HG03442 (cell line): Measurements from ENCODE around the gene UVSSA.
A peak's percentile ranks its signal among the peaks of the same experiment; 100 is the strongest.

ENCODE experiments used
- ATAC-seq: cut with Tn5 transposase; IDR thresholded peaks from one replicate; pipeline ENCODE4 v1.9.1; 2021; ENCODE audit warnings: mild to moderate bottlenecking, moderate library complexity; ENCODE audit not compliant: unreplicated experiment

UVSSA gene

DNA sequence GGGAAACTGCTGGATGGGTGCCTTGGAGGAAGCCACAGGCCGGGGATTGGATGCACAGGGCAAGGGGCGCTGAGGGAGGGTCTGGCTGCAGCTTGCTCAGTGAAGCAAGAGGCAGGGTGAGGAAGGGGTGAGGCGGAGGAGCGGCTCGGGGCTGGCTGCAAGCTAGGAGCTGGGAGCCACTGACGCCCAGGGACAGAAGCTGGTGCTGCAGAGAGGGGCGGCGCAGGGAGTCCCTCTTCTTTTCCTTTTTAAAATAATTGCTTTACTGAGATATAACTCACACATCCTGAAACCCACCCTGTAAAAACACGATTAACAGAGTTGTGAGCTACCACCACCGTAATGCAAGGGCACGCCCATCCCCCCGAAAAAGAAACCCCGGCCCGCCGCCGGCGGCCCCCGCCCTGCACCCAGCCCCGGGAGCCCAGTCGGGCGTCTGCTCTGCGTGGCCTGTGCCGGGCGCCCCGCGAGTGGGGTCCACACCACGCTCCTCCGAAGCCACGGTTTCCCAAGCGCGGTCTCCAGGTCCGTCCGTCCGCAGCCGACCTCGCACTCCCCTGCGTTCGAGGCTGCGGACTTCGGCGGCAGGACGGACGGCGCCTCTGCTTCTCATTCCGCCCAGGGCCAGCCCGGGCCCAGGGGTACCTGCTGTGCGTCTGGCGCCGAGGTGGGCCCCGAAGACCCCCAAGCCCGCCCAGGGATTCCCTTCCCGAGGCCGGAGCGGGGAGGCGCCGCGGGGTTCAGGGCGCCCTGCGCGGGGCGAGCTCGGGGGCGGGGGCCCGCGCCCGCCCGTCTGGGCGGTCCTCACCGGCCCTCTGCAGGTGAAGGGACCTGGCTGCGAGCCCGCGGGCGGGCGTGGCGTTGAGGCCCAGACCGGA is 866 bp upstream of the UVSSA start:
- peak; percentile 22 for ATAC-seq

DNA sequence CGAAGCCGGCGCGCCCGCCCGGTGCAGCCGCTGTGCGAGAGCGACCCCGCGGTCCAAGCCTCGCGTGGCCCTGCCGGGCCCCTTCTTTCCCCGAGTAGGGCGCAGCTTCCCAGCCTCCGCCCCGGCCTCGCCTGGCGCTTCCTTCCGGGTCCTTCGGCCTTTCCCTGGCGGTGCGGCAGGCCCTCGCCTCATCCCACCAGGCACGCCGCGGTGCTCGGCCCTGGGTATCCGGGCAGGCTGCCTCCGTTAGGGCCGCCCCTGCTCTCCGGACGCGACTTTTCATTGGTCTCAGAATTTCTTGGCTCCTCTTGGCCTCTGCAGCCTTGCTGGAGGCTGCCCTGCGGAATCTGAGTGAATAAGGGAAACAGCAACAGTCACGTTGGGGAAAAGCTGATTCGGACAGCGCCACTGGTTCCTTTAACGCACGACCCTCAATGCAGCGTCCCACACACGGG is 429 bp downstream of the UVSSA start:
- ATAC-seq: peak; percentile 20

- no peak for ATAC-seq
Observed at GRCh38 chr4:1348014-1348513, 1.1 kb downstream of the UVSSA start.

DNA sequence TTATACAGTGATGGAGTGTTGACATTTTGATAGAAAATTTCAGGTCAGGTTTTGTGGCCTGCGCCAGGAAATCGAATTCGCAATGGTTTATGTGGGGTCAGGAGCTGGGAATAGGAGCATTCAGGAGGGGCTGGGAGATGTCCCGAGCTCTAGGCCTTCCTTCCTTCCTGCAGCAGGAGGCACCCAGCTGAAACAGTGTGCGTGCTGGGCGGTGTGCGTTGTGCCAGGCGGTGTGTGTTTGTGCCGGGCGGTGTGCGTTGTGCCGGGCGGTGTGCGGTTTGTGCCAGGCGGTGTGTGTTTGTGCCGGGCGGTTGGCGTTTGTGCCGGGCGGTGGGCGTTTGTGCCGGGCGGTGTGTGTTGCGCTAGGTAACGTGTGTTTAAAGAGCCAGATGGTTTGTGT is 1.7 kb downstream of the UVSSA start:
- no peak for ATAC-seq

DNA sequence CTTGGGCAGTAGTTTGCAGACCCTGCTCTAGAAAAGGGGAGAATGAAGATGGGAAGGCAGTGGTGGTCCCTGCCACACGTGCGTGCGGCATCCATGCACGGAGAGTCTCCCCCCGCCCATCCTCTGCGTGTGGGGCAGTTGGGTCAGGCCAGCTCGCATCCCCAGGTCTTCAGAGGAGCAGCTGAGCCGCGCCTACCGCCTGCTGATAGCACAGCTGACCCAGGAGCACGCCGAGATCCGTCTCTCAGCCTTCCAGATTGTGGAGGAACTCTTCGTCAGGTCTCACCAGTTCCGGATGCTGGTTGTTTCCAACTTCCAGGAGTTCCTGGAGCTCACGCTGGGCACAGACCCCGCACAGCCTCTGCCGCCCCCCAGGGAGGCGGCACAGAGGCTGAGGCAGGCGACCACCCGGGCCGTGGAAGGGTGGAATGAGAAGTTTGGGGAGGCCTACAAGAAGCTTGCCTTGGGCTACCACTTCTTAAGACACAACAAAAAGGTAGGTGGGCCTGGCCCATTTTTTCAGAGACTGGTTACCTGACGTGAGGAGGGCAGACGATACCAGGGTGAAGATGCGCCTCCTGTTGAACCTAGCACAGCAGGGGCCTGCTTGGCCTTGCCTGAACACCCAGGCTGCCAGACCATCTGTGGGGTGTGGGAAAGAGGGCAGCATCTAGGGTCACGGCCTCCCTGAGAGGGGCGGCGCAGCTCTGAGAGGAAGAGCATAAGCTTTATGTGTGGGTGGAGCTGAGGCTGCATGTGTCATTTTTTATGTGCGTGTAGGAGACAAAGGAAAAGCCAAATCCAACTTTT is 2.6 kb downstream of the UVSSA start:
- ATAC-seq: no peak

GRCh38 chr4:1350169-1350520 is 3.1 kb downstream of the UVSSA start:
- no peak for ATAC-seq

- no peak for ATAC-seq
Observed at GRCh38 chr4:1351854-1352566, 5.0 kb downstream of the UVSSA start.

DNA sequence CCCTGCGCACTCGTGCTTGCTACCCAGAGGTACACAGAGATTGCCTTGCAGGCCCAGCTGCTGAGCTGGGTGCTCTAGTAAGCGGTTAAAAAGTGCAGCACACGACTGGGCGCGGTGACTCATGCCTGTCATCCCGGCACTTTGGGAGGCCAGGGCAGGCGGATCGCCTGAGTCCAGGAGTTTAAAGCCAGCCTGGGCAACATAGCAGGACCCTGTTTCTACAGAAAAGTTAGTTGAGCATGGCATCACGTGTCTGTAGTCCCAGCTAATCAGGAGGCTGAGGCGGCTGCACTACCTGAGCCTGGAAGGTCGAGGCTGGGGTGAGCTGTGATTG is 5.5 kb downstream of the UVSSA start:
- no peak for ATAC-seq

DNA sequence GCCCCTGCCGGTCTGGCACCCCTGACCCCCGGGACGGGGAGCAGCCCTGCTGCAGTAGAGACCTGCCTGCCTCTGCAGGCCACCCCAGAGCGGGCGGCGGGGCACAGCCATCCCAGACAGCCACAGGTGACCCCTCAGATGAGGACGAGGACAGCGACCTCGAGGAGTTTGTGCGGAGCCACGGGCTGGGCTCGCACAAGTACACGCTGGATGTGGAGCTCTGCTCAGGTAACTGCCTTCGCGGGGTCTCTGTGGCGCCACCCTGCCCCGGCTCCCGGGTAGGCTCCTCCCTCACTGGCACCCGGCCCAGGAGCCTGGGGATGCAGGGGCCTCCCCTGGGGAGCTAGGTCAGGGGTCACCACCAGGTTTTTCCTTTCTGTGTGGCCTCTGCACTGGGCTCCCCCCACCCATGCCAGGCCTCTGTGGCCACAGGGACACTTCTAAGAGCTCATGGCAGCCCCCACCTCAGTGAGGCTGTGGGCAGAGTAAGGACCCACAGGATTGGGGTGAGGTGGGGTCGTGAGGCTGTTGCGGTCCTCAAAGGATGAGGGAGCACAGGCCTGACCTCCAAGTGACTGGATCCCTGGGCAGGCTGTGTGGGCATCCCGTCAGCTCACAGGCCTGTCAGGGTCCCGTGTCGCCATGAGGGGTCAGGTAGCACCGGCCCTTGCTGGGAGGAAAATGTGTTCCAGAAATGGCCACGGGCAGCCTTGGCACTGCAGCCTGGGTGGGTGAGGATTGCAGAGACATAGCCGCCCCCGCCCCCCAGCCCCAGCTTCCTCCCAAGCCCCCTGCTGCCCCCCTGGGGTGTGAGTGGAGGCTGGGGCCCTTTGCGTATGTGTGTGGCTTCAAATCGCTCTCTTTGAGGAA is 6.4 kb downstream of the UVSSA start:
- ATAC-seq: no peak

DNA sequence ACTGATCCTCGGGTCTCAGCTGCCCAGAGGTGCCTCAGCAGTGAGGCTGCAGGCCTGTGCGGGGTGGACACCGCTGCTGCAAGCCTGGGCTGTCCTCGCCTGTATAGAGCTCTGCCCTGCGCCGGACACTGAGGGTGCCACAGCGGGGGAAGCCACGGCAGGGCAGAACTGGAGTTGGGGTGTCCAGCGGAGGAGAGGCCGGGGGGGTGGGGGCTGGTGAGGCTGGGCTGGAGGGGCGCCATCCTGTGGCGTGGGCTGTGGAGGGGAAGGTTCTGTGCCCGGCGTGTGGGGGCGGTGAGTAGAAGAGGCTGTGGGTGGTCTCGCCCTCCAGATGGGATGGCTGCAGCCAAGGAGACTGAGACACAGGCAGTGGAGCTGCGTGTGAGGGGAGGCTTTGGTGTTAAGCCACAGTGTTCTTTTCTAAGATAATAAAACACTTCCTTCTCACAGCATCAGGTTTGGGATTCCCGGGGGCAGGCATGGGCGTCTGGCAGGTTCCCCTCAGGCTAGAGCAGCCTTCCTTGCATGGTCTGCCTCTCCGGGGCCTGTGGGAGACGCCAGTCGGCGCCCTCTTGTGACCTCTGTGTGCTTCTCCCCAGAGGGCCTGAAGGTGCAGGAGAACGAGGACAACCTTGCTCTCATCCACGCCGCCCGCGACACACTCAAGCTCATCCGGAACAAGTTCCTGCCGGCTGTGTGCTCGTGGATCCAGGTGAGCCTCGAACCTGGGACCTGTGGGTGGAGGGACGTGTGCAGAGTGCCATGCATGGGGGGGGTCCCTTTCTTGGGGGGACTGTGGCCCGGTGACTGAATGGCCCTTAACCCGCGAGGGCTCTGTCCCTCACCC is 7.4 kb downstream of the UVSSA start:
- ATAC-seq: no peak

- ATAC-seq: no peak
Observed at GRCh38 chr4:1354983-1355275, 7.9 kb downstream of the UVSSA start.

DNA sequence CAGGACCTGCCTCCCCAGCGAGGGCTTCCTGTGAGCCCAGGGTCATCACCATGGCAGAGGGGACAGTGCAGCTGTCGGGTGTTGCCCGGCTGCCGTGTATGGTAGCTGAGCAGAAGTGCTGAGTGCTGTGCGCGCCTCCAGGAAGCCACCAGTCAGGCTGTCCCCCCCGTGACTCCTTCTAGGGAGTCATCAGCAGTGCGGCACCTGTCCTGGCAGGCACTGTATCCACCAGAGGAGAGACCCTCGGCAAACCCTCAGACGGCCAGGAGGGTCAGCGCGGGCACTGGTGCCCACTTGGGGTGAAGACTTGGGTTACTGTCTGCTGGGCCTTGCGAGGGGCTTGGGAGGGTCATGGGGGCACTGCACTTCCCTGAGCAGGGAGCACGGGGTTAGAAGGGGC is 8.4 kb downstream of the UVSSA start:
- no peak for ATAC-seq

GRCh38 chr4:1356181-1356998 is 9.4 kb downstream of the UVSSA start:
- ATAC-seq: no peak

- ATAC-seq: no peak
Observed at GRCh38 chr4:1357356-1358248, 10.6 kb downstream of the UVSSA start.

DNA sequence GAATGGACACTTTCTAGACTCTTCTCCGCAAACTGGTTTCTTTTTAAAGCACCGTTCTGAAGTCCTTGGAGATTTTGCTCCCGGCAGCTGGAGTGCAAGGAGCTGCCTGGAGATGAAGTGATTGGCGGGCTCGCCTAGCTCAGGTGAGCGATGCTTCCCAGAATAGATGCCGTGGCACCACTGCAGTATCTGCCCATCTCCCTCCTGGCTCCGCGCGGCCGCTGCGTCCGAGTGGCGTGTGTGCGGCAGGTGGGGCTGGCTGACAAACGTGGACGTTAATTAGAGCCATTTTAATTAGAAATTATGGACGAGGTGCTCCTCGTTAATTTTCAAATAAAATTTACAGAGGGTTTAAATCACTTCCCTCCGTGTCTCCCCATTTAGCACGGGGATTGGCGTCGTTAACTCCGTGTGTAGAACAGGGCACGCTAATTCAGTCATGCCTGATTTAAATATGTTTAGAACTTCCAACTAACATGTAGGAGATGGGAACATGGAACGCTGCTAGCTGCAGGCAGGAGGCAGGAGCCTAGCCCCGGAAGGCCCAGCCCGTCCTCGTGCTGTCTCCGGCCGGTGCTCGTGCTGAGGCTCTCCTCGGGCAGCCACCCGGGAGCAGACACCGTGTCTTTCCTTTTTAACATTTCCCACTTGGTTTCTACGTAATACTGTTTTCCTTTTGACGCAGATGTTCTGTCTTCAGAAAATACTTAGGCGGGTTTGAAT is 11.6 kb downstream of the UVSSA start:
- ATAC-seq: no peak

DNA sequence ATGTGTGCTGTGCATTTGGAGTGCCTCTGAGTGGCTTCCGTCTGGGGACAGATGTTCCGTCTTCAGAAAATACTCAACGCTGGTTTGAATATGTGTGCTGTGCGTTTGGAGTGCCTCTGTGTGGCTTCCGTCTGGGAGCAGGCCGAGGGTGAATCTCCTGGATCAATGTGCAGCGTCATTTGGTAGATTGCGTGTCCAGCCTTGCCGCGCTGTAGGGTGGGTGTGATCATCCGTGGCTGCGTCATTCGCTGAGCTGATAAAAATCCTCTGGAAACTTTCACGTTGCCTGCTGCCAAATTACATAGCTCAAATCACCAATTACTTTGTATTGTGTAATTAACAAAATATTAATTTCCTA is 12.1 kb downstream of the UVSSA start:
- no peak for ATAC-seq

DNA sequence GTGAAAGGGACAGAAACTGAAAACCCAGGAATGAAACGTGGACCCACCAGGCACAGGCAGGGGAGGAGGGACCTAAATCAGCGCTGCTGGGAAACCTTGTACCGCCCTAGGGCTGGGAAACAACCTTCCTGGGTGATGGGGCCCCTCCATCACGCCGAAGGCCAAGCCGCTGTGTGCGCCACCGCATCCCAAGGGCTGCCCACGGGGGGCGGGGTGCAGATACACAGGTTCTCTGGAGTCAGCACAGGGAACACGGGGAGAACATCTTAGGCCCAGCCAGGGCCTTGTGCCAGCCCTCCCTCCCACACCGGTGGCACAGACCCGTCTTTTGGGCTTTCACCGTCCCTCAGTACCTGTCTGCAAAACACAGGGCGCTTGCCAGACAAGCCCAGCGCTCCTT is 13.0 kb downstream of the UVSSA start:
- no peak for ATAC-seq
